Measurements from ENCODE around the gene SFTA2. TPM values are rescaled to one million over a fixed set of nuclear protein-coding genes. Genes with fewer than 3 reads are reported as not detected.

SFTA2 gene
- total and polyA plus RNA-seq, 10 of the 15 experiments (the other 5 are each of a cell fraction or from before 2014, with no cell fraction given): 0.15 to 0.92 (median 0.33) TPM; not detected in 4

GRCh38 chr6:30914076-30914853 lies 17.7 kb downstream of the SFTA2 start, which contains the start of gene VARS2 (continued):
- TF ChIP-seq PRDM15 (CRISPR knock-in tag; IDR thresholded peaks at IDR 0.05): no peak
- no peak for TF ChIP-seq KLF5 (IDR thresholded peaks at IDR 0.05; ENCODE audit: partially characterized antibody)
- no peak for TF ChIP-seq NFYA (IDR thresholded peaks at IDR 0.05; ENCODE audit: borderline replicate concordance, low read depth, low read length)
- TF ChIP-seq CBX5 (IDR thresholded peaks at IDR 0.05; ENCODE audit: low read depth): no peak
- no peak for TF ChIP-seq TCF12 (IDR thresholded peaks at IDR 0.05; ENCODE audit: low read depth, low read length)
- no peak for TF ChIP-seq ZBED1 (IDR thresholded peaks at IDR 0.05; ENCODE audit: borderline replicate concordance)
- no peak for TF ChIP-seq JUND (IDR thresholded peaks at IDR 0.05; ENCODE audit: low read depth, low read length)
- TF ChIP-seq EP300 (IDR thresholded peaks at IDR 0.05; ENCODE audit: borderline replicate concordance in 1 of 2, control insufficient read depth in 1 of 2, low read depth in 2 of 2, low read length in 2 of 2): no peak
- no peak for TF ChIP-seq MEF2B (IDR thresholded peaks at IDR 0.05; ENCODE audit: partially characterized antibody, poor library complexity, severe bottlenecking)
- TF ChIP-seq SUZ12 (IDR thresholded peaks at IDR 0.05; ENCODE audit: unreplicated experiment): no peak
- TF ChIP-seq HSF1 (IDR thresholded peaks at IDR 0.05; ENCODE audit: low read depth, low read length): no peak
- no peak for TF ChIP-seq ZNF592 (IDR thresholded peaks at IDR 0.05)
- TF ChIP-seq EED (IDR thresholded peaks at IDR 0.05; ENCODE audit: low read depth): no peak
- peak; percentile 40 to 56 (median 49); a peak in 4 of 6 replicates for TF ChIP-seq CTCF (IDR thresholded peaks at IDR 0.05 in 2 of 3, conservative IDR thresholded peaks at IDR 0.05 in 1 of 3; ENCODE audit: control insufficient read depth in 2 of 3, extremely low read depth in 1 of 3, insufficient read depth in 1 of 3, low read depth in 3 of 3, low read length in 3 of 3)
- TF ChIP-seq SIN3A (IDR thresholded peaks at IDR 0.05; ENCODE audit: low read depth, low read length): no peak; the same call in 1 of the 2 replicates
- no peak for TF ChIP-seq POU2F2 (IDR thresholded peaks at IDR 0.05; ENCODE audit: borderline replicate concordance, low read depth, low read length)
- TF ChIP-seq KDM1A (IDR thresholded peaks at IDR 0.05; ENCODE audit: borderline replicate concordance): no peak
- no peak for TF ChIP-seq SREBF1 (IDR thresholded peaks at IDR 0.05; ENCODE audit: low read length)
